HL-60 (cell line): ENCODE measurements around the gene NKD1.

Source experiments
- GABPA ChIP-seq: IDR thresholded peaks from 2 replicates; pipeline ENCODE4 v1.6.1; 2012; ENCODE audit warnings: low read depth
- POLR2AphosphoS5 ChIP-seq: IDR thresholded peaks from 2 replicates; pipeline ENCODE4 v1.6.1; 2012; ENCODE audit warnings: low read depth
- SPI1 ChIP-seq: IDR thresholded peaks from 2 replicates; pipeline ENCODE4 v1.6.1; 2012; ENCODE audit warnings: low read depth, mild to moderate bottlenecking, borderline replicate concordance
- TF ChIP-seq, protein P1 (sequence below): IDR thresholded peaks from one replicate; pipeline ENCODE4 v1.5.1; 2011; ENCODE audit warnings: low read length, control low read depth, inconsistent platforms; ENCODE audit not compliant: insufficient read depth
- TF ChIP-seq, protein P2 (sequence below): IDR thresholded peaks from 2 replicates; pipeline ENCODE4 v1.6.1; 2012; ENCODE audit warnings: low read depth; ENCODE audit not compliant: insufficient replicate concordance

DNA sequence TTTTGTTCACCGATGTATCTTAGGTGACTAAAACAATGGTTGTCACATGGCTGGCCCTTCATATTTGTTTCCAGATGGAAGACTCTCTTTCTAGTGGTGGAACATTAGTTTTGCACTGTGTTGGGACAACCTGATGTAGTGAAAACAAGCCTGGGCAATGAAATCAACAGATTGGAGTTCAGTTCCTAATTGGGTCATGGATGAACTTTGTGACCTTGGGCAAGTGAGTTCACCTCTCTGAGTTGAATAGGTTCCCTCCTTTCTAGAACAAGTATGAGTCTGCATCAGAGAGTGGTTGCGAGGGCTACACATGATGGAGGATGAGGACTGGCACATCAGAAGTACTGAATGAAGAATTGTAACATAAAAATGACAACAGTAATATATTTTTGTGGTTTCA, 2.1 kb upstream of the NKD1 start:
- TF ChIP-seq, protein P1, sequence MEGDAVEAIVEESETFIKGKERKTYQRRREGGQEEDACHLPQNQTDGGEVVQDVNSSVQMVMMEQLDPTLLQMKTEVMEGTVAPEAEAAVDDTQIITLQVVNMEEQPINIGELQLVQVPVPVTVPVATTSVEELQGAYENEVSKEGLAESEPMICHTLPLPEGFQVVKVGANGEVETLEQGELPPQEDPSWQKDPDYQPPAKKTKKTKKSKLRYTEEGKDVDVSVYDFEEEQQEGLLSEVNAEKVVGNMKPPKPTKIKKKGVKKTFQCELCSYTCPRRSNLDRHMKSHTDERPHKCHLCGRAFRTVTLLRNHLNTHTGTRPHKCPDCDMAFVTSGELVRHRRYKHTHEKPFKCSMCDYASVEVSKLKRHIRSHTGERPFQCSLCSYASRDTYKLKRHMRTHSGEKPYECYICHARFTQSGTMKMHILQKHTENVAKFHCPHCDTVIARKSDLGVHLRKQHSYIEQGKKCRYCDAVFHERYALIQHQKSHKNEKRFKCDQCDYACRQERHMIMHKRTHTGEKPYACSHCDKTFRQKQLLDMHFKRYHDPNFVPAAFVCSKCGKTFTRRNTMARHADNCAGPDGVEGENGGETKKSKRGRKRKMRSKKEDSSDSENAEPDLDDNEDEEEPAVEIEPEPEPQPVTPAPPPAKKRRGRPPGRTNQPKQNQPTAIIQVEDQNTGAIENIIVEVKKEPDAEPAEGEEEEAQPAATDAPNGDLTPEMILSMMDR, result no peak
- TF ChIP-seq POLR2AphosphoS5 (no peak), GABPA (no peak), SPI1 (no peak)
- TF ChIP-seq, protein P2, sequence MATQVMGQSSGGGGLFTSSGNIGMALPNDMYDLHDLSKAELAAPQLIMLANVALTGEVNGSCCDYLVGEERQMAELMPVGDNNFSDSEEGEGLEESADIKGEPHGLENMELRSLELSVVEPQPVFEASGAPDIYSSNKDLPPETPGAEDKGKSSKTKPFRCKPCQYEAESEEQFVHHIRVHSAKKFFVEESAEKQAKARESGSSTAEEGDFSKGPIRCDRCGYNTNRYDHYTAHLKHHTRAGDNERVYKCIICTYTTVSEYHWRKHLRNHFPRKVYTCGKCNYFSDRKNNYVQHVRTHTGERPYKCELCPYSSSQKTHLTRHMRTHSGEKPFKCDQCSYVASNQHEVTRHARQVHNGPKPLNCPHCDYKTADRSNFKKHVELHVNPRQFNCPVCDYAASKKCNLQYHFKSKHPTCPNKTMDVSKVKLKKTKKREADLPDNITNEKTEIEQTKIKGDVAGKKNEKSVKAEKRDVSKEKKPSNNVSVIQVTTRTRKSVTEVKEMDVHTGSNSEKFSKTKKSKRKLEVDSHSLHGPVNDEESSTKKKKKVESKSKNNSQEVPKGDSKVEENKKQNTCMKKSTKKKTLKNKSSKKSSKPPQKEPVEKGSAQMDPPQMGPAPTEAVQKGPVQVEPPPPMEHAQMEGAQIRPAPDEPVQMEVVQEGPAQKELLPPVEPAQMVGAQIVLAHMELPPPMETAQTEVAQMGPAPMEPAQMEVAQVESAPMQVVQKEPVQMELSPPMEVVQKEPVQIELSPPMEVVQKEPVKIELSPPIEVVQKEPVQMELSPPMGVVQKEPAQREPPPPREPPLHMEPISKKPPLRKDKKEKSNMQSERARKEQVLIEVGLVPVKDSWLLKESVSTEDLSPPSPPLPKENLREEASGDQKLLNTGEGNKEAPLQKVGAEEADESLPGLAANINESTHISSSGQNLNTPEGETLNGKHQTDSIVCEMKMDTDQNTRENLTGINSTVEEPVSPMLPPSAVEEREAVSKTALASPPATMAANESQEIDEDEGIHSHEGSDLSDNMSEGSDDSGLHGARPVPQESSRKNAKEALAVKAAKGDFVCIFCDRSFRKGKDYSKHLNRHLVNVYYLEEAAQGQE, result no peak
